ENCODE measurements around the gene THAP11. TPM values are rescaled to one million over a fixed set of nuclear protein-coding genes. Genes with fewer than 3 reads are reported as not detected.

The THAP11 gene
- polyA plus RNA-seq, 1 donor from 2014 or later: 42.6 TPM

DNA sequence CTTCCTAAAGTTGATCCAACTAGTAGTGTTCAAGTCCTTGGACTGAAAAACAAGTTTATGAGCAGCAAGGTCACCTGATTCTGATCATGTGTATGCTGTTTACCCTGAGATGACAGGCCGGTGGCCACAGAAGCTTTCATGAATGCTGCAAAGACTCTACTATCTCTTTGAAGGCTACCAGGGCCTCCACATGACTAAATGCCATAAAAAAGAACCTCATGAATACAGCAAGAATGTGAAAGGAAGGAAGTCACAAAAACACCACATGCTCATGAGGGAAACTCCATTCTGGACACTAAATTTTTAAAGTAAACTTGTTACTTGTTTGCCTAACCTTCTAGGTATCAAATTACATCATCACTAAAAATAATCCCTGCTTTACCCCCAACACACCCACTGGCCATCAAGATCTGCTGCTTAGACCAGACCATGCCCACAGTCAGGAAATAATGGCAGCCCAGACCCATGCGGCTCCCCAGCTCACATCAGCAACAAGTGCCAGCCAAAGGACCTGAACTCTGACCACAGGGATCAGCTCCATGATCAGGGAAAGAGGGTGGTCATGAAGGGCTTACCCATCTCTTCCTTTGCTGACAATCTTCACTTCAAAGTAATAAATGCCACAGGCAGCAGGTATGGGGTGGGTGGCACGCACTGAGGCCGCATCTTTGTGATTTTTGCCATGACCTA lies 37.1 kb upstream of the THAP11 start:
- H3K79me2 ChIP-seq (replicated peaks; ENCODE audit: insufficient read depth, low read length): peaks cover 60% of the 10 kb centered on the region
- no peaks in the 10 kb centered on the region for H3K9me3 ChIP-seq (ENCODE audit: low read length)
- H3K4me3 ChIP-seq (ENCODE audit: low read length): peak overlapping the region; percentile 76
- no peak overlapping the region for H3K27ac ChIP-seq (ENCODE audit: low read length)
- peak overlapping the region; percentile 92 for H3K9ac ChIP-seq (ENCODE audit: low read length)
- no peak overlapping the region for H2AFZ ChIP-seq (ENCODE audit: low read depth, low read length)
- H3K27me3 ChIP-seq (ENCODE audit: insufficient read depth, low read depth, low read length): no peaks in the 10 kb centered on the region
- no peaks in the 10 kb centered on the region for H3K9me2 ChIP-seq (ENCODE audit: insufficient read depth, low read length)
- TF ChIP-seq, protein P1, sequence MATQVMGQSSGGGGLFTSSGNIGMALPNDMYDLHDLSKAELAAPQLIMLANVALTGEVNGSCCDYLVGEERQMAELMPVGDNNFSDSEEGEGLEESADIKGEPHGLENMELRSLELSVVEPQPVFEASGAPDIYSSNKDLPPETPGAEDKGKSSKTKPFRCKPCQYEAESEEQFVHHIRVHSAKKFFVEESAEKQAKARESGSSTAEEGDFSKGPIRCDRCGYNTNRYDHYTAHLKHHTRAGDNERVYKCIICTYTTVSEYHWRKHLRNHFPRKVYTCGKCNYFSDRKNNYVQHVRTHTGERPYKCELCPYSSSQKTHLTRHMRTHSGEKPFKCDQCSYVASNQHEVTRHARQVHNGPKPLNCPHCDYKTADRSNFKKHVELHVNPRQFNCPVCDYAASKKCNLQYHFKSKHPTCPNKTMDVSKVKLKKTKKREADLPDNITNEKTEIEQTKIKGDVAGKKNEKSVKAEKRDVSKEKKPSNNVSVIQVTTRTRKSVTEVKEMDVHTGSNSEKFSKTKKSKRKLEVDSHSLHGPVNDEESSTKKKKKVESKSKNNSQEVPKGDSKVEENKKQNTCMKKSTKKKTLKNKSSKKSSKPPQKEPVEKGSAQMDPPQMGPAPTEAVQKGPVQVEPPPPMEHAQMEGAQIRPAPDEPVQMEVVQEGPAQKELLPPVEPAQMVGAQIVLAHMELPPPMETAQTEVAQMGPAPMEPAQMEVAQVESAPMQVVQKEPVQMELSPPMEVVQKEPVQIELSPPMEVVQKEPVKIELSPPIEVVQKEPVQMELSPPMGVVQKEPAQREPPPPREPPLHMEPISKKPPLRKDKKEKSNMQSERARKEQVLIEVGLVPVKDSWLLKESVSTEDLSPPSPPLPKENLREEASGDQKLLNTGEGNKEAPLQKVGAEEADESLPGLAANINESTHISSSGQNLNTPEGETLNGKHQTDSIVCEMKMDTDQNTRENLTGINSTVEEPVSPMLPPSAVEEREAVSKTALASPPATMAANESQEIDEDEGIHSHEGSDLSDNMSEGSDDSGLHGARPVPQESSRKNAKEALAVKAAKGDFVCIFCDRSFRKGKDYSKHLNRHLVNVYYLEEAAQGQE (IDR thresholded peaks at IDR 0.05; ENCODE audit: borderline replicate concordance): no peak
- TF ChIP-seq SMC3 (conservative IDR thresholded peaks at IDR 0.05; ENCODE audit: poor library complexity) (no peak), POLR2AphosphoS5 (IDR thresholded peaks at IDR 0.05) (no peak), TAF1 (IDR thresholded peaks at IDR 0.05; ENCODE audit: low read depth) (no peak), RAD21 (conservative IDR thresholded peaks at IDR 0.05) (no peak), EZH2 (IDR thresholded peaks at IDR 0.05; ENCODE audit: borderline replicate concordance, insufficient read depth, low read length, poor library complexity, severe bottlenecking) (no peak), EP300 (conservative IDR thresholded peaks at IDR 0.05; ENCODE audit: poor library complexity, severe bottlenecking) (no peak), MXI1 (conservative IDR thresholded peaks at IDR 0.05; ENCODE audit: poor library complexity, severe bottlenecking) (no peak)
- TF ChIP-seq, protein P2, sequence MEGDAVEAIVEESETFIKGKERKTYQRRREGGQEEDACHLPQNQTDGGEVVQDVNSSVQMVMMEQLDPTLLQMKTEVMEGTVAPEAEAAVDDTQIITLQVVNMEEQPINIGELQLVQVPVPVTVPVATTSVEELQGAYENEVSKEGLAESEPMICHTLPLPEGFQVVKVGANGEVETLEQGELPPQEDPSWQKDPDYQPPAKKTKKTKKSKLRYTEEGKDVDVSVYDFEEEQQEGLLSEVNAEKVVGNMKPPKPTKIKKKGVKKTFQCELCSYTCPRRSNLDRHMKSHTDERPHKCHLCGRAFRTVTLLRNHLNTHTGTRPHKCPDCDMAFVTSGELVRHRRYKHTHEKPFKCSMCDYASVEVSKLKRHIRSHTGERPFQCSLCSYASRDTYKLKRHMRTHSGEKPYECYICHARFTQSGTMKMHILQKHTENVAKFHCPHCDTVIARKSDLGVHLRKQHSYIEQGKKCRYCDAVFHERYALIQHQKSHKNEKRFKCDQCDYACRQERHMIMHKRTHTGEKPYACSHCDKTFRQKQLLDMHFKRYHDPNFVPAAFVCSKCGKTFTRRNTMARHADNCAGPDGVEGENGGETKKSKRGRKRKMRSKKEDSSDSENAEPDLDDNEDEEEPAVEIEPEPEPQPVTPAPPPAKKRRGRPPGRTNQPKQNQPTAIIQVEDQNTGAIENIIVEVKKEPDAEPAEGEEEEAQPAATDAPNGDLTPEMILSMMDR (IDR thresholded peaks at IDR 0.05; ENCODE audit: poor library complexity, severe bottlenecking): no peak
- no peaks in the 10 kb centered on the region for H4K20me1 ChIP-seq (ENCODE audit: insufficient read depth)
- H3K4me2 ChIP-seq (ENCODE audit: low read length): peak overlapping the region; percentile 83
- no peaks in the 10 kb centered on the region for H3F3A ChIP-seq (ENCODE audit: insufficient read depth, low read length, poor library complexity, severe bottlenecking)
- H3K36me3 ChIP-seq (ENCODE audit: insufficient read depth, low read length): no peaks in the 10 kb centered on the region

DNA sequence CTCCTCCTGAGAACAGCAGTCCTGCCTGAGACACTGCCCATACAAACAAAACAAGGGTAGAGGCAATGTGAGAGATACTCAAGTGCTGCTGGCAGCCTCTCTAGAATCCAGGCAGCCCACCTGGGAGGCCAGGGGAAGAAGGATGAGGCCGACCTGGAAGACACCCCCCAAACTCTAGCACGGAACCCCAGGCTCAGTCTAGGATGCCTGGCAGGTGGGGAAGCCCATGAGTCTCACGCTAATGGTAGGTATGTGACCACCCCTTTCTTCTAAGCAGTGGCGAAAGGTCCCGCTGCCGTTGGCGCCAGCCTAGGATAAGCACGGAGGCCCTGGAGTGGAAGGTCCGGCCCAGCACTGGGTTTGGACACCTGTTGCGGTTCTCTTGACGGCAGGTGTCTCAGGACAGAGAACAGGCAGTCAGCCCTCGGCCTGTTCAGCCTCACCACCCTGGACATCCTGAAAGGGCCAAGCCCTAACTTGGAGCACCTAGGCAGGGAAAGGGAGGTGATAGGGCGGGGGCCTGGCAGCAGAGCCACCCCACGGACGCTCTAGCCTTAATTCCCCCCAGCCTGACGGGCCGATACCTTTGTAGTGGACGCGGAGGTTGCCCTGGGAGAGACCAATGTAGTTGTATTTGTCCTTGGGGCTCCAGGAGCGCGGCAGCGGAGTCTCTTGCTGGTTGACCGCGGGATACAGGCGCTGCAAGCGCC lies 36.2 kb upstream of the THAP11 start:
- H3K4me3 ChIP-seq (ENCODE audit: low read length): peak overlapping the region; percentile 76
- H3K27ac ChIP-seq (ENCODE audit: low read length): peak overlapping the region; percentile 74
- no peaks in the 10 kb centered on the region for H4K20me1 ChIP-seq (ENCODE audit: insufficient read depth)
- no peaks in the 10 kb centered on the region for H3K9me3 ChIP-seq (ENCODE audit: low read length)
- H2AFZ ChIP-seq (ENCODE audit: low read depth, low read length): peak overlapping the region; percentile 88
- peak overlapping the region; percentile 92 for H3K9ac ChIP-seq (ENCODE audit: low read length)
- peak overlapping the region; percentile 83 for H3K4me2 ChIP-seq (ENCODE audit: low read length)
- peaks cover 51% of the 10 kb centered on the region for H3K79me2 ChIP-seq (replicated peaks; ENCODE audit: insufficient read depth, low read length)
- H3F3A ChIP-seq (ENCODE audit: insufficient read depth, low read length, poor library complexity, severe bottlenecking): no peaks in the 10 kb centered on the region
- no peaks in the 10 kb centered on the region for H3K36me3 ChIP-seq (ENCODE audit: insufficient read depth, low read length)
- no peaks in the 10 kb centered on the region for H3K27me3 ChIP-seq (ENCODE audit: insufficient read depth, low read depth, low read length)
- no peaks in the 10 kb centered on the region for H3K9me2 ChIP-seq (ENCODE audit: insufficient read depth, low read length)
- TF ChIP-seq RAD21 (conservative IDR thresholded peaks at IDR 0.05): peak; percentile 28
- TF ChIP-seq, protein P2 (IDR thresholded peaks at IDR 0.05; ENCODE audit: poor library complexity, severe bottlenecking): no peak

All from neural cell (in vitro differentiated cells).